ENCODE measurements around the gene ALDOC. TPM values are rescaled to one million over a fixed set of nuclear protein-coding genes. Genes with fewer than 3 reads are reported as not detected.

The ALDOC gene
- total and polyA plus RNA-seq, 10 of the 15 experiments (the other 5 are each of a cell fraction or from before 2014, with no cell fraction given), result 16.0 to 268 (median 78.2) TPM

GRCh38 chr17:28598389-28598788 lies 21.7 kb upstream of the ALDOC start:
- ChIA-PET POLR2A (interaction anchor here (0.9 to 5.4 kb wide), 15 partner anchors 9 to 121 kb away, joined by 3 to 56 read pairs (median 4); partner anchors contain the start of genes ALDOC, PIGS, PROCA1 and RPL23A), SMC1A (ENCODE audit: uncharacterized antibody, unreplicated experiment) (interaction anchor here (1.0 to 2.9 kb wide), 8 partner anchors 16 to 351 kb away, joined by 3 to 25 read pairs (median 8); partner anchors contain the start of genes ALDOC, PIGS and UNC119), RAD21 (ENCODE audit: unreplicated experiment) (interaction anchor here (0.8 to 2.9 kb wide), 3 partner anchors 11 to 27 kb away, joined by 4 to 24 read pairs (median 4); partner anchors contain the start of genes ALDOC and PIGS), CTCF (interaction anchor here (0.6 to 5.9 kb wide), 12 partner anchors 13 to 129 kb away, joined by 3 to 51 read pairs (median 5); partner anchors contain the start of genes ALDOC and RSKR)
- Histone ChIP-seq H3K27me3 (replicated peaks in 1 of 2; ENCODE audit: control insufficient read depth in 2 of 2, insufficient read depth in 2 of 2, low read length in 1 of 2) (no peaks in the 10 kb centered on the region), H3K36me3 (ENCODE audit: control insufficient read depth in 2 of 2, insufficient read depth in 2 of 2, low read length in 1 of 2) (peaks cover 0 to 4% of the 10 kb centered on the region in 2 experiments; a peak in 1 of 4 replicates), H3K79me2 (ENCODE audit: control insufficient read depth, insufficient read depth, low read length) (peaks cover 21% of the 10 kb centered on the region), H3K4me2 (ENCODE audit: control insufficient read depth, insufficient read depth) (peak overlapping the region; percentile 95), H3K4me3 (peak overlapping the region; percentile 98), H3K9ac (ENCODE audit: control insufficient read depth, insufficient read depth, low read length) (peak overlapping the region; percentile 97), H4K20me1 (ENCODE audit: control insufficient read depth, insufficient read depth) (no peaks in the 10 kb centered on the region), H2AFZ (ENCODE audit: control insufficient read depth, low read depth, low read length) (peak overlapping the region; percentile 82), H3K4me1 (ENCODE audit: control insufficient read depth, insufficient read depth, low read length) (peaks cover 5% of the 10 kb centered on the region), H3K9me3 (replicated peaks; ENCODE audit: control insufficient read depth, insufficient read depth, low read length) (no peaks in the 10 kb centered on the region), H3K27ac (ENCODE audit: control insufficient read depth, insufficient read depth) (peak overlapping the region; percentile 94)
- FAIRE-seq, result no peak
- peak; percentile 3; the same call in 2 of the 3 replicates for ATAC-seq
- TSS peak; percentile 75 for BruUV-seq (replicated peaks)
- in situ Hi-C loops (cut with MboI) (no loop called here), intact Hi-C loops (cut with micrococcal nuclease; ENCODE audit: unreplicated experiment) (loop anchor here (2.0 kb wide), 3 partner anchors 22 to 50 kb away; partner anchors contain the start of genes ALDOC and BLTP2)
- 2% methylated on average over 17 of the region's 17 CpGs for WGBS (ENCODE audit: insufficient coverage, insufficient replicate concordance, low lambda C conversion rate, missing lambda C conversion rate)
- TF ChIP-seq RELA (IDR thresholded peaks at IDR 0.05; ENCODE audit: borderline replicate concordance, partially characterized antibody) (no peak), SPI1 (IDR thresholded peaks at IDR 0.05; ENCODE audit: borderline replicate concordance, insufficient read depth, low read depth, low read length) (no peak), CREM (IDR thresholded peaks at IDR 0.05; ENCODE audit: low read depth) (no peak), BMI1 (IDR thresholded peaks at IDR 0.05; ENCODE audit: borderline replicate concordance) (no peak), PML (IDR thresholded peaks at IDR 0.05; ENCODE audit: low read length) (no peak)
- no peak for DNase-seq (ENCODE audit: low read depth, low spot score)
